Upper lobe of right lung (tissue), 1 donor: Measurements from ENCODE around the gene ANGPTL8. TPM values are rescaled to one million over a fixed set of nuclear protein-coding genes. Genes with fewer than 3 reads are reported as not detected.

Experiments
- ATAC-seq: fragments of 200-7000 bp; cut with Tn5 transposase; one replicate; pipeline ENCODE4 v1.9.1; 2020; ENCODE audit warnings: mild to moderate bottlenecking, moderate library complexity
- DNase-seq: peaks from one replicate; pipeline ENCODE4 v3.0.0-alpha.2; 2020
- H3K27ac ChIP-seq: fragments of 200-600 bp; one replicate; pipeline ENCODE4 v1.8.0; 2022
- H3K27me3 ChIP-seq: fragments of 200-600 bp; one replicate; pipeline ENCODE4 v1.8.0; 2022; ENCODE audit warnings: mild to moderate bottlenecking
- H3K36me3 ChIP-seq: fragments of 200-600 bp; one replicate; pipeline ENCODE4 v1.8.0; 2022
- H3K4me1 ChIP-seq: fragments of 200-600 bp; one replicate; pipeline ENCODE4 v1.8.0; 2022
- H3K4me3 ChIP-seq: fragments of 200-600 bp; one replicate; pipeline ENCODE4 v1.8.0; 2022; ENCODE audit warnings: mild to moderate bottlenecking
- H3K9me3 ChIP-seq: fragments of 200-600 bp; one replicate; pipeline ENCODE4 v1.8.0; 2022
- CTCF ChIP-seq: fragments of 200-600 bp; IDR thresholded peaks from one replicate; pipeline ENCODE4 v1.8.0; 2022; ENCODE audit warnings: antibody characterized with exemption
- intact Hi-C: fragments of 100-400 bp; cut with DNase I; formaldehyde crosslinking; loops from one replicate; pipeline ENCODE4 v1.11.0; 2022
- total RNA-seq: library from RNA; stranded (reverse); fragmentation: NEBNext Ultra II Directional; extraction: Animal tissue kit (Norgen Biotek cat#: 25700); gene quantifications from one replicate; pipeline ENCODE4 v1.2.1, GENCODE V29; 2021
- donor health status: DM: no; HTN: yes; CAD: no; lungs with severe emphysema.

The ANGPTL8 gene
- total RNA-seq, 1 donor from 2014 or later = not detected

GRCh38 chr19:11198175-11198534 lies 41.3 kb upstream of the ANGPTL8 start:
- peak overlapping the region; percentile 63 for H3K4me3 ChIP-seq
- H3K9me3 ChIP-seq = no peaks in the 10 kb centered on the region
- peak overlapping the region; percentile 37 for H3K27ac ChIP-seq
- peaks cover 31% of the 10 kb centered on the region for H3K4me1 ChIP-seq
- intact Hi-C loops = no loop called here
- no peaks in the 10 kb centered on the region for H3K27me3 ChIP-seq
- TF ChIP-seq CTCF = no peak
- ATAC-seq = no peak
- DNase-seq = no peak
- H3K36me3 ChIP-seq = peaks cover 19% of the 10 kb centered on the region

DNA sequence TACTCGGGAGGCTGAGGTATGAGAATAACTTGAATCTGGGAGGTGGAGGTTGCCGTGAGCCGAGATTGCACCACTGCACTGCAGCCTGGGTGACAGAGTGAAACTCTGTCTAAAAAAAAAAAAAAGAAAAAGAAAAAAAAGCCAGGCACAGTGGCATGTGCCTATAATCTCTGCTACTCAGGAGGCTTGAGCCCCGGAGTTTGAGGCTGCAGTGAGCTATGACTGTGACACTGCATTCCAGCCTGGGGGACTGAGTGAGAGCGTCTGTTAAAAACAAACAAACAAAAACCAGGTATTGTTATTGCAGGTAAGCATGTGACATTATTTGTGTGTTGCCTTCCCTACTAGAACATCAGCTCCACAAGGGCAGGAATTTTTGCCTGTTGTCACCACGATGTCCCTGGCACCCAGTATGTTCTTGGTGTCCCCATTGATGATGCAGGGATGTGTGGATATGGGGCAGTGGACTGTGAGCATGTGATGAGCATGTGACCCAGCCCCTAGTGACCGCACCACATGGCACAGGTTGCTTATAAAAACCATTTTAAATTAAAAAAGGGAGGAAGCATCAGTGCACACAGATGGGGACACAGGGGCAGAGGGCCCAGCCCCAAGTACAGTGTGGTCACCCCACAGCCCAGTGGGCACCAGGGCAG lies 40.5 kb upstream of the ANGPTL8 start:
- no peak for DNase-seq
- H3K4me1 ChIP-seq = peaks cover 33% of the 10 kb centered on the region
- H3K27me3 ChIP-seq = no peaks in the 10 kb centered on the region
- peak overlapping the region; percentile 37 for H3K27ac ChIP-seq
- TF ChIP-seq CTCF = no peak
- no peak overlapping the region for H3K4me3 ChIP-seq
- H3K9me3 ChIP-seq = no peaks in the 10 kb centered on the region
- intact Hi-C loops = no loop called here
- peaks cover 12% of the 10 kb centered on the region for H3K36me3 ChIP-seq
- no peak for ATAC-seq

- H3K9me3 ChIP-seq = no peaks in the 10 kb centered on the region
- peaks cover 6% of the 10 kb centered on the region for H3K36me3 ChIP-seq
- H3K4me3 ChIP-seq = no peak overlapping the region
- H3K4me1 ChIP-seq = peaks cover 38% of the 10 kb centered on the region
- no peak for TF ChIP-seq CTCF
- H3K27me3 ChIP-seq = no peaks in the 10 kb centered on the region
- no peak overlapping the region for H3K27ac ChIP-seq
- intact Hi-C loops = no loop called here
- DNase-seq (no peak), ATAC-seq (no peak)
These were observed 39.9 kb upstream of the ANGPTL8 start for GRCh38 chr19:11199517-11199916.

- ATAC-seq = no peak
- Histone ChIP-seq H3K4me1 (peaks cover 34% of the 10 kb centered on the region), H3K4me3 (no peak overlapping the region), H3K36me3 (peaks cover 5% of the 10 kb centered on the region), H3K9me3 (no peaks in the 10 kb centered on the region), H3K27ac (no peak overlapping the region), H3K27me3 (no peaks in the 10 kb centered on the region)
- no peak for DNase-seq
- TF ChIP-seq CTCF = no peak
- intact Hi-C loops = loop anchor here (5.0 kb wide), 1 partner anchor 68 kb away; no protein-coding TSS in a partner anchor
These were observed 39.3 kb upstream of the ANGPTL8 start for GRCh38 chr19:11200015-11200574.

DNA sequence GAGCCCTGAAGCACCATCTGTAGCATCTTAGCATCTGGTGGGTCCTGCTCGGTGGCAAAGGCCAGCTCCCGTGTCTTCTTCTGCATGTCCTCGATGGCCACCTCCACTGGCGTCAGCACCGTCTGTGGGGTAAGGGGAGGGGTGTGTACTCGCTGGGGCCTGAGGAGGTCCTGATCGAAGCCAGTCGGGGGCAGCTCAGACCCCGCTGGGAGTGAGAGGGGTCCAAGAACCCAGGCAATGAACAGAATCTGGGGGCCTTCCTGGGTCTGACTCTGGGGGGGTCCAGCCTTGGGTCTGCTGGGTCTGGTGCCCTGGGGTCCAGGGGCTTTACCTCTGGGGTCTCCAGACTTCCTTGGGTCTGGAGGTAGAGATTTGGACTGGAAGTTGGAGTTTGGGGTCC lies 38.5 kb upstream of the ANGPTL8 start:
- intact Hi-C loops = loop anchor here (5.0 kb wide), 1 partner anchor 69 kb away; no protein-coding TSS in a partner anchor

More for the DNA sequence above, 38.5 kb upstream of the ANGPTL8 start:
- ATAC-seq = no peak
- DNase-seq = no peak
- Histone ChIP-seq H3K4me3 (no peak overlapping the region), H3K4me1 (peaks cover 28% of the 10 kb centered on the region), H3K36me3 (peaks cover 5% of the 10 kb centered on the region), H3K27me3 (no peaks in the 10 kb centered on the region), H3K27ac (no peak overlapping the region), H3K9me3 (no peaks in the 10 kb centered on the region)
- TF ChIP-seq CTCF = no peak
